COLO668 (cell line): ENCODE measurements around the gene FABP6.
"Not testable (repeated sequence)": the region's sequence is repeated elsewhere in the genome, so short reads cannot be mapped to it uniquely, and the experiment has no call there.

Experiments used
- DNase-seq: peaks from one replicate; lab custom pipeline; 2025; ENCODE audit not compliant: unreplicated experiment; lab: John Stamatoyannopoulos, UW

The FABP6 gene

GRCh38 chr5:160229190-160229742, at the start of gene FABP6:
FABP6 (plus strand) TSS chr5:160229506; CDS start chr5:160229558, 52 bp downstream.
- DNase-seq = no peak

GRCh38 chr5:160180931-160181330, 48.4 kb upstream of the FABP6 start:
- DNase-seq = no peak

GRCh38 chr5:160181965-160182622, 47.2 kb upstream of the FABP6 start:
- peak; percentile 6 for DNase-seq

GRCh38 chr5:160183075-160183474, 46.2 kb upstream of the FABP6 start:
- no peak for DNase-seq

- DNase-seq = no peak
These were observed 43.5 kb upstream of the FABP6 start for GRCh38 chr5:160185626-160186360.

GRCh38 chr5:160186480-160186879, 42.8 kb upstream of the FABP6 start:
- no peak for DNase-seq

- no peak for DNase-seq
These were observed 42.2 kb upstream of the FABP6 start for GRCh38 chr5:160187091-160187490.

GRCh38 chr5:160188141-160189015, 40.9 kb upstream of the FABP6 start:
- DNase-seq = peak; percentile 29

GRCh38 chr5:160192424-160192823, 36.9 kb upstream of the FABP6 start:
- no peak for DNase-seq

GRCh38 chr5:160193076-160193475, 36.2 kb upstream of the FABP6 start:
- not testable (repeated sequence) for DNase-seq

- DNase-seq = not testable (repeated sequence)
These were observed 35.5 kb upstream of the FABP6 start for GRCh38 chr5:160193790-160194189.

GRCh38 chr5:160197341-160198144, 31.8 kb upstream of the FABP6 start:
- no peak for DNase-seq

GRCh38 chr5:160198146-160198545, 31.2 kb upstream of the FABP6 start:
- no peak for DNase-seq

GRCh38 chr5:160198841-160199409, 30.4 kb upstream of the FABP6 start:
- no peak for DNase-seq

GRCh38 chr5:160199410-160199911, 29.8 kb upstream of the FABP6 start:
- DNase-seq = peak; percentile 58

- no peak for DNase-seq
These were observed 22.2 kb upstream of the FABP6 start for GRCh38 chr5:160207061-160207460.

- DNase-seq = no peak
These were observed 19.4 kb upstream of the FABP6 start for GRCh38 chr5:160209917-160210316.

- DNase-seq = no peak
These were observed 18.7 kb upstream of the FABP6 start for GRCh38 chr5:160210606-160211005.

- no peak for DNase-seq
These were observed 18.0 kb upstream of the FABP6 start for GRCh38 chr5:160211352-160211751.

GRCh38 chr5:160213537-160213936, 15.8 kb upstream of the FABP6 start:
- no peak for DNase-seq
